HG03354 (cell line): Measurements from ENCODE around the gene GBA2.

Experiments
- ATAC-seq: cut with Tn5 transposase; IDR thresholded peaks from one replicate; pipeline ENCODE4 v1.9.1; 2021; ENCODE audit warnings: mild to moderate bottlenecking; ENCODE audit not compliant: unreplicated experiment, poor library complexity, severe bottlenecking

GBA2 gene

GRCh38 chr9:35748858-35749514 is at the start of gene GBA2, which contains the start of gene RGP1:
GBA2 (minus strand) TSS chr9:35749228; CDS start chr9:35748704, 524 bp downstream.
RGP1 (plus strand) TSS chr9:35749287; CDS start chr9:35749756, 469 bp downstream.
- ATAC-seq: peak; percentile 82

GRCh38 chr9:35797311-35798109 is 48.5 kb upstream of the GBA2 start:
- no peak for ATAC-seq

GRCh38 chr9:35795695-35796094 is 46.7 kb upstream of the GBA2 start:
- ATAC-seq: no peak

DNA sequence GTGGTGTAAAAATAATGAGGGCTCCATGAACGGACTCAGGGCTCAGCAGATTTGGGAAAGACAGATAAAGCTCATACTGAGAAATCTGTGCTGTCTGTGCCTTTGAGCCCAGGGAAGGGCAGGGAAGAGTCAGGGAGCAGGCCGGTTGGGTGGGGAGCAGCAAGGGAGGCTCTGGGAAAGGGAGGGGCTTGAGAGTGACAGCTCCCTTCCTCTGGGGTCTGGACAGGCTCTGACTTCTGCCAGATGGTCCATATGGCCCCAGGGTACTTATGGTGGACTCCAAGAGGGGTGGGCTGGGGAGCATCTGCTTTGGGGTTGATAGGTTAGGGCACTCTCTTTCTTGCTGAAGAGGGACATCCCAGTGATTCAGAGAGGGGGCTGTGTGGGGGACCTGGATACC is 44.4 kb upstream of the GBA2 start:
- no peak for ATAC-seq

GRCh38 chr9:35792826-35793225 is 43.8 kb upstream of the GBA2 start:
- no peak for ATAC-seq

GRCh38 chr9:35792024-35792813 is 43.2 kb upstream of the GBA2 start:
- ATAC-seq: no peak

DNA sequence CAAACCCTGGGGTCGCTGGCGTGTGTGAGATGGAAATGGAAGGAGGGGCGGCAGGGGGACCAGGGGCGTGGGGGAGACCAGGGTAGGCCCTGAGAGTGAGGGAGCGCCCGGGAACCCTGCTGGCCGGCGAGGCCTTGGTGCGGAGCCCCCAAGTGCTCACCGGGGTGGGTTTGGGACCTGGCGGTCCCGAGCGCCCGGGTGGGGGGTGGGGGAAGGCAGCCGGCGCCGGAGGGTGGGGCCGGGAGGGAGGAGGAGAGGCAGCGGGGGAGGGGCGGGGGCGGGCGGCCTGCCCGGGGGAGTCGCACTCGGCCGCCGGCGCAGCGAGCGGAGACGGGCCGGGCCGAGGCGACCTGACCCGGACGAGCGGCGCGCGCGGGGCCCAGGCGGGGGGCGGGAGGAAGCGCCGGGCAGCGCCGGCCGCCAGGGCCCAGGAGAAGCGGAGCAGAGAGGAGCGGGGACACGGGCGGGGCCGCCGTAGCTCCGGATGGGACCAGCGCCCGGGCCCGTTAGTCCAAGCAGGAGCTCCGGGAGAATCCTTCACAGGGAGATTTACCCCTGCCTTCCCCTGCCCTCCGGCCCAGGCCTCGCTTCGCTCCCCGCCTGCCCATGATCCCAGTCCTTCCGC is 42.4 kb upstream of the GBA2 start, which contains the start of gene NPR2:
NPR2 (plus strand) TSS at position 295 of the 625 bp plus-strand sequence. CDS start 818 bp downstream, outside the sequence.
- no peak for ATAC-seq

- ATAC-seq: no peak
These were observed 41.6 kb upstream of the GBA2 start for GRCh38 chr9:35790385-35791296.

DNA sequence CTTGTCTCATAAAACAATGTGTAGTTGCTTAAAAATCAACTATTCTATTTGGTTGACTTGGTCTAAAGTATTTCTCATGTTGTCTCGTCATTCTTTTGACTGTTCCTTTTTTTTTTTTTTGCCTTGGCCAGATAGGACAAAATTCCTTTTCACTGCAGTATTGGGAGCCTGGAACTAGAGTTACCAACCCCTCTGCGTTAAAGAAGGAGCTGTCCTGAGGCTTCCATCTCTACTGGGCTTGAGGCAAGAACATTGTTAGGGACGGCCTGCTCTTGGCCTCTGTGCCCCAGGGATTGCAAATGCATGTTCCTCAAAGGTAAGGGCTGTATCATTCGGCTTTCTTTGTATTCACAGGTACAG is 41.0 kb upstream of the GBA2 start:
- no peak for ATAC-seq

DNA sequence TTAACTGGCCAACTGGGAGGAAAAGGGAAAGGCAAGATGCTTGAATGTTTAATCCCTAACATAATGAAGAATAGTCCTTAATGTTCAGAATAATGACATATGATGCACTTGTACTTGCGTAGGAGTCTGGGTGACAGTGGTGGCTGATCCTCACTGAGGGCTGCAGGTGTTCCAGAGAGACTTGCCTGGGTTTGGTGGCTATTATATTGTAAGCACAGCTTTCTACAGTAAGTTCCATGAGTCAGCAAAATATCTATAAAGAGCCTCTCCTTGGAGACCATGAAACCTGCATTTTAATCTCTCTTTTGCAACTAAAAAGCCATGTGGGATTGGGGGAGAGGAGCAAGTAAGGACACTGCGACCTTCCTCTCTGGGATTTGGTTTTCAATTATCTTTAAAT is 40.5 kb upstream of the GBA2 start:
- no peak for ATAC-seq

DNA sequence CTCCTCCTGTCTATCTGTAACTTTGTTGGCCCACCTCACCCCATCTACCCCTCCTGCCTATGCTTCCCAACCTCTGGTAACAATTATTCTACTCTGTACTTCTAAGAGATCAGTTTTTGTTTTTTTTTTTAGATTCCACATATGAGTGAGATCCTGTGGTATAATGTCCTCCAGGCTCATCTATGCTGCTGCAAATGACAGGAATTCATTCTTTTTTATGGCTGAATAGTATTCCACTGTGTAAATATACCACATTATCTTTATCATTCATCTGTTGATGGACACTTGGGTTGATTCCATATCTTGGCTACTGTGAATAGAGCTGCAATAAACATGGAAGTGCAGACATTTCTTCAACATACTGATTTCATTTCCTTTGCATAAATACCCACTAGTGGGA is 34.4 kb upstream of the GBA2 start:
- no peak for ATAC-seq

- no peak for ATAC-seq
These were observed 32.0 kb upstream of the GBA2 start for GRCh38 chr9:35781066-35781465.

DNA sequence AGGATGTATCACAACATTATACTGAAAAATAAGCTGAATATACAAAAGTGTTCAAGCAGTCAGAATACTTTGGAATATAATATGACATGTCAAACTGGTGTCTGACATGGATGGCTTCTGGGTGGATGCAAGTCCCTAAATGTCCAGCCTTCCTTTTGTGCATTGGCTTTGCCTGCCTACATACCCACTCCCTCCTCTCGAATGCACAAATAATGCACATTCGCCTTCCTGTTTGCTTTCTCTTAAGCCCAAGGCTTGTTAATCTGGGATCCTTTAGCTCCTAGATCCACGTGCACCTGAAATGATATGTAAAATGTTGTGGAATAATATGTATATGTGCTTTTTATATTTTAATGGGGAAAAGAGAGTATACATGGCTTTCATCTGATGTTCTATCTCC is 29.5 kb upstream of the GBA2 start:
- ATAC-seq: no peak

DNA sequence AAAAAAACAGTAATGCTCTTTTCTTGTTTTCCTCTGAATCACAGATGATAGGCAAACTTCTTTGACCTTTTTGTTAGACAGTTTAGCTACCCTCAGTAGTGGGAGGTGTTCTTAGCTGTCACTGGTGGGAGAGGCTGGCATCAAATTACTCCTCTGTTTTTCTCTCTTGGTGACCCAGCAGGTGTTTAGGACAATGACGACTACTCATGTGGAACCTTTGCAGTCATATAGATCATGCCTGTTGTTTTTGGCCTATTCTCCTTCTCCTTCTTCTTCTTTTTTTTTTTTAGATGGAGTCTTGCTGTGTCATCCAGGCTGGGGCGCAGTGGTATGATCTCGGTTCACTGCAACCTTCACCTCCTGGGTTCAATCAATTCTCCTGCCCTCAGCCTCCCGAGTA is 27.0 kb upstream of the GBA2 start:
- no peak for ATAC-seq

DNA sequence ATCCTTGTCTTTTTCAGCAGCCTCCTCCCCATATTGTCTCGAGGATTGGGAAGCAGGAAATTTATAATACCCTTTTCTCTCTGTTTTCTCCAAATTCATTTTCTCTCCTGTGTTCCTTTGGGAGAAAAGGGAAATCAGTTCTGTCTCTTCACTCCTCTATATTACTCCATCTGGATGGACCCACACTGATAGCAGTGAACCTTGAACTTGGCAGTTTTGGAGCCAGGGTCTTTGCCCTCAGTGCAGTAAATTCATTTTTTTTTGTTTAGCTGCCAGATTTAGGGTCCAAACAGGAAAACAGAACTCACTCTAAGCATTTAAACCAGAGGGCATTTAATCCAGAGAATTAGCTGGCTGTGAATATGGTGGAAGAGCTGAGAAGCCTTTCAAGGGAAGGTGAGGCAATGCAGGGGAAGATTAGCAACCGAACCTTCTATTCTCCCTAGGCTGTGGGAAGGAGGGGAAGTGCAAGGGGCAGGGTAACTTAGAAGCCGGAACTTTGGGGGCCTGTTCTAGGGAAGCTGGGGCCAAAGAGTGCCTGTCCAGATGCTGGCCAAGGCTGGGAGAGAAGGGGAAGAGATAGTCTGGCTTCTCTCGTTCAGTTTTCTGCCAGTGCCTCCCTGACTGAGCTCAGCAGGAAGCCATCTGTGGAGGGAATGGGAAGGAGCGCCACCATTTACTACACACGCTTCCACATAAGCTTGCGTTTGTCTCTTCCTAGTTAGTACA is 26.0 kb upstream of the GBA2 start:
- no peak for ATAC-seq

DNA sequence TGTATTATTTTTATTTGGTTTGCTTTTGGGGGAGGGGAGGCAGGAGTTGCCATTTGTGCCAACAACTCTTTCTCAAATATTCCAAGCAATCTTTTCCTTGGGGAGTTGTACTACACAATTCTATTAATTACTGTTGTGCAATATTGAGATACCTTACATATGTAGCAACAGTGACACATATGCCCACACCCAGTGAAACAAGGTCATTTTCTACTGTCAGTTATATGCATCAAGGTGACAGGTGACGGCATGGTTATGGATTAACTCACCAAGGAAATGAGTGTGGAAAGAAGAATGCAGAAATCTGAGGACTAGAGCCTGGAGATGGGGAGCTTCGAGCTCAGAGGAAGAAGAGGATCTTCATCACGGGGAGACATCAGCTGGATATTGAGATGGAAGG is 22.9 kb upstream of the GBA2 start:
- ATAC-seq: no peak

GRCh38 chr9:35771534-35771933 is 22.5 kb upstream of the GBA2 start:
- no peak for ATAC-seq

DNA sequence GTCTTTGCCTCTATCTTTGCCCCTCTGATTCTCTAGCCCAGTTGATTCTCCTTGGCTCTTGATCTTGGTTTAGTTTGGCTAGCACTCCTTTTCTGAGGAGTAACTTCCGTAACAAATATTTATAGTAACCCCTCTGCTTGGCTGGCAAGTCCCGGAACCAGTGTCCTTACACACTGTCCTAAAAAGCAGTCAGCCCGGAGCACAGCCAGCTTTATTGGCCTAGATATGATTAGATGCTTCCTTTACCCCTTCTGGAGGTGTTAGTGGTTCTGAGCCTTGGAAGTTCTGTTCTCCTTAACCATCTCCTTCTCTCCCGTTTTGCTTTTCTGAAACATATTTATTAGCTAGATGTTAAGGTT is 22.0 kb upstream of the GBA2 start:
- no peak for ATAC-seq
